Endodermal cell (in vitro differentiated cells): ENCODE results near the gene SYNC. TPM values are rescaled to one million over a fixed set of nuclear protein-coding genes. Genes with fewer than 3 reads are reported as not detected.

Experiments used
- DNase-seq: peaks from one replicate; pipeline ENCODE4 v3.0.0-alpha.2; 2017
- H3K27ac ChIP-seq: 2 replicates; pipeline ENCODE4 v1.5.1; 2013; ENCODE audit warnings: mild to moderate bottlenecking, low read depth, low read length, moderate library complexity
- H3K27me3 ChIP-seq: 2 replicates; pipeline ENCODE4 v1.6.1; 2013; ENCODE audit warnings: mild to moderate bottlenecking, low read length, moderate library complexity; ENCODE audit not compliant: insufficient read depth, control insufficient read depth, poor library complexity, severe bottlenecking
- H3K36me3 ChIP-seq: 2 replicates; pipeline ENCODE4 v1.7.0; 2013; ENCODE audit warnings: mild to moderate bottlenecking, low read length, moderate library complexity; ENCODE audit not compliant: control insufficient read depth, insufficient read depth
- H3K4me1 ChIP-seq: one replicate; pipeline ENCODE4 v1.7.0; 2013; ENCODE audit warnings: low read length; ENCODE audit not compliant: control insufficient read depth, insufficient read depth
- H3K4me3 ChIP-seq: 2 replicates; pipeline ENCODE4 v1.5.1; 2013; ENCODE audit warnings: mild to moderate bottlenecking, low read length, moderate library complexity
- H3K9ac ChIP-seq: 2 replicates; pipeline ENCODE4 v1.6.1; 2013; ENCODE audit warnings: mild to moderate bottlenecking, low read length, moderate library complexity; ENCODE audit not compliant: poor library complexity, severe bottlenecking; ENCODE audit errors: extremely low read depth
- H3K9me3 ChIP-seq: 2 replicates; pipeline ENCODE4 v1.6.1; 2013; ENCODE audit warnings: mild to moderate bottlenecking, low read length, moderate library complexity; ENCODE audit not compliant: control insufficient read depth
- H3K27ac Mint-ChIP-seq: 2 replicates; pipeline ENCODE4 v1.8.0; 2020; ENCODE audit warnings: mixed read lengths
- H3K27me3 Mint-ChIP-seq: 2 replicates; pipeline ENCODE4 v1.8.0; 2021; ENCODE audit warnings: mild to moderate bottlenecking, mixed read lengths; ENCODE audit not compliant: insufficient read depth
- H3K36me3 Mint-ChIP-seq: 2 replicates; pipeline ENCODE4 v1.8.0; 2020; ENCODE audit warnings: low read depth, mixed read lengths
- H3K4me1 Mint-ChIP-seq: 2 replicates; pipeline ENCODE4 v1.8.0; 2020; ENCODE audit warnings: mixed read lengths
- H3K4me3 Mint-ChIP-seq: 2 replicates; pipeline ENCODE4 v1.8.0; 2020; ENCODE audit warnings: mild to moderate bottlenecking, moderate library complexity, mixed read lengths
- H3K9me3 Mint-ChIP-seq: 2 replicates; pipeline ENCODE4 v1.8.0; 2020; ENCODE audit warnings: mild to moderate bottlenecking, mixed read lengths
- CTCF ChIP-seq: fragments of 200-600 bp; sonication (generic); conservative IDR thresholded peaks from 2 replicates; pipeline ENCODE4 v1.5.0; 2021; ENCODE audit warnings: antibody characterized with exemption, mild to moderate bottlenecking
- WGBS, 2 experiments: methylation state at CpG; one replicate each; pipeline versions ENCODE4 v1.1.5 to v1.1.7; 2013; ENCODE audit warnings: missing lambda C conversion rate in 2 of 2, mixed read lengths in 1 of 2; ENCODE audit not compliant: insufficient coverage in 1 of 2, insufficient read length in 1 of 2; 5-methylcytosine and 5-hydroxymethylcytosine counted together
- total RNA-seq, 2 donors: library from RNA; stranded (reverse); fragmentation: NEBNext Ultra II Directional in 1 of 2; extraction: Animal tissue kit (Norgen Biotek cat#: 25700) in 1 of 2; gene quantifications; 2 replicates in 1 of 2; 3 replicates in 1 of 2; pipeline ENCODE4 v1.2.1, GENCODE V29; 2021

Gene SYNC
- total RNA-seq, 2 donors from 2014 or later, result 0.18 TPM; not detected in 1

GRCh38 chr1:32742199-32742947, 39.8 kb upstream of the SYNC start:
- WGBS, 2 experiments, result 9% methylated on average over 28 of the region's 28 CpGs; no CpG with 5 or more reads in 1 of the 2 experiments
- Histone ChIP-seq H3K36me3 (peaks cover 11% of the 10 kb centered on the region), H3K27ac (no peak overlapping the region), H3K9ac (peak overlapping the region; percentile 71), H3K9me3 (no peaks in the 10 kb centered on the region), H3K4me1 (peaks cover 14% of the 10 kb centered on the region), H3K27me3 (no peaks in the 10 kb centered on the region), H3K4me3 (peak overlapping the region; percentile 84)
- peaks cover 17% of the 10 kb centered on the region for H3K36me3 Mint-ChIP-seq
- peak overlapping the region; percentile 72 for H3K27ac Mint-ChIP-seq
- no peak for TF ChIP-seq CTCF
- H3K4me3 Mint-ChIP-seq, result peak overlapping the region; percentile 73
- peaks cover 3% of the 10 kb centered on the region for H3K27me3 Mint-ChIP-seq
- no peaks in the 10 kb centered on the region for H3K9me3 Mint-ChIP-seq
- peaks cover 24% of the 10 kb centered on the region for H3K4me1 Mint-ChIP-seq
- peak; percentile 84 for DNase-seq

GRCh38 chr1:32741413-32742198, 39.0 kb upstream of the SYNC start:
- WGBS, 2 experiments, result 1% methylated on average over 103 of the region's 103 CpGs; no CpG with 5 or more reads in 1 of the 2 experiments

More at GRCh38 chr1:32741413-32742198, 39.0 kb upstream of the SYNC start:
- peaks cover 29% of the 10 kb centered on the region for H3K4me1 Mint-ChIP-seq
- Histone ChIP-seq H3K4me3 (peak overlapping the region; percentile 84), H3K27me3 (no peaks in the 10 kb centered on the region), H3K27ac (no peak overlapping the region), H3K4me1 (peaks cover 16% of the 10 kb centered on the region), H3K36me3 (peaks cover 11% of the 10 kb centered on the region), H3K9ac (peak overlapping the region; percentile 71), H3K9me3 (no peaks in the 10 kb centered on the region)
- H3K27ac Mint-ChIP-seq, result no peak overlapping the region
- H3K27me3 Mint-ChIP-seq, result peaks cover 4% of the 10 kb centered on the region
- TF ChIP-seq CTCF, result peak; percentile 66
- H3K4me3 Mint-ChIP-seq, result peak overlapping the region; percentile 73
- H3K9me3 Mint-ChIP-seq, result no peaks in the 10 kb centered on the region
- DNase-seq, result peak; percentile 72
- peaks cover 15% of the 10 kb centered on the region for H3K36me3 Mint-ChIP-seq
